ENCODE measurements around the gene TPP1. TPM values are rescaled to one million over a fixed set of nuclear protein-coding genes. Genes with fewer than 3 reads are reported as not detected.

TPP1 gene
- total RNA-seq, 4 donors from 2014 or later: 45.6 to 81.3 (median 58.0) TPM

DNA sequence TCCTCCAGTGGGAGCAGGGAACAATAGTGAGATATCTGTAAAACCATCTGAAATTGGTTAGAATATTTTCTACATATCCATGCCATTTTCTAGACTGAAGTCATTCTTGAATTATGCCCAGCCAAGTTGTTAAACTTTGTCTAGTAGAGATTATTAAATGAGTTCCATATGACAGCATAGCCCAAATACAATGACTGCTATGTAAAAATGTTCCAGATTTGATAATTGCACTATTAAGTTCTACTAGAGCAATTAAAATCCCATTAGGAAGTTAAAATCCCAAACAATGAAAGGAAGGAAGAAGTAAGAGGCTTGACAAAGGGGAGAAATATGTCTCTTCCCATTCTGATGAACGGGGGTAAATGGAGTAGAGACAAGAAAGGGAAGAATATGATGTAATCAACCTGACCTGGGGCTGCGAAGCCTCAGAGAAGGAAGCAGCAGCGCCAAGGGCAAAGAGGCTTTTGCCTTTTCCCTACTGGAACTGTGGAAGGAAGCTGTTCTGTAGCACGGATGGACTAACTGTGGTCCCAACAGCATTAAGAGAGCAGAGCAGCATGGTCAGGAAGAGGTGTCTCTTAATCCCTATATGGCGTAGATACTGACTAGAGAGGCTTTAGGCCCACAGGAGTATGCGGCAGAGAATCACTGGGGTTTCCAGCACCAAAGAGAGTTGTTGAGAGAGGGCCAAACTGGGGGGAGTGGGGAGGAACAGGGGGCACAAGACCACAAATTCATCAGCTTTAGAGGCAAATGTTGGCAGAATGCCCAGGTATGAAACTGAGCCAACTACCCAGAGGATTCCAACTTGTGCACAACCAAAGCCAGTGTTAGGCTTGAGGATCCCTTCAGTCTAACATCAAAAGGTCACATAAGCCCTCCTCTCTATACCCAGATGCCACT is 42.5 kb downstream of the TPP1 start:
- H3K4me1 ChIP-seq: peaks cover 0 to 52% (median 16%) of the 10 kb centered on the region in 4 donors
- DNase-seq (ENCODE audit: low spot score in 2 of 2): no peak
- TF ChIP-seq EP300 (IDR thresholded peaks at IDR 0.05): no peak
- TF ChIP-seq POLR2A (IDR thresholded peaks at IDR 0.05): no peak
- TF ChIP-seq, protein P1, sequence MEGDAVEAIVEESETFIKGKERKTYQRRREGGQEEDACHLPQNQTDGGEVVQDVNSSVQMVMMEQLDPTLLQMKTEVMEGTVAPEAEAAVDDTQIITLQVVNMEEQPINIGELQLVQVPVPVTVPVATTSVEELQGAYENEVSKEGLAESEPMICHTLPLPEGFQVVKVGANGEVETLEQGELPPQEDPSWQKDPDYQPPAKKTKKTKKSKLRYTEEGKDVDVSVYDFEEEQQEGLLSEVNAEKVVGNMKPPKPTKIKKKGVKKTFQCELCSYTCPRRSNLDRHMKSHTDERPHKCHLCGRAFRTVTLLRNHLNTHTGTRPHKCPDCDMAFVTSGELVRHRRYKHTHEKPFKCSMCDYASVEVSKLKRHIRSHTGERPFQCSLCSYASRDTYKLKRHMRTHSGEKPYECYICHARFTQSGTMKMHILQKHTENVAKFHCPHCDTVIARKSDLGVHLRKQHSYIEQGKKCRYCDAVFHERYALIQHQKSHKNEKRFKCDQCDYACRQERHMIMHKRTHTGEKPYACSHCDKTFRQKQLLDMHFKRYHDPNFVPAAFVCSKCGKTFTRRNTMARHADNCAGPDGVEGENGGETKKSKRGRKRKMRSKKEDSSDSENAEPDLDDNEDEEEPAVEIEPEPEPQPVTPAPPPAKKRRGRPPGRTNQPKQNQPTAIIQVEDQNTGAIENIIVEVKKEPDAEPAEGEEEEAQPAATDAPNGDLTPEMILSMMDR (IDR thresholded peaks at IDR 0.05): no peak
- WGBS, 2 donors: 8 to 14% methylated on average over 5 of the region's 6 CpGs
- peaks cover 0 to 6% (median 0%) of the 10 kb centered on the region in 3 donors for H3K36me3 ChIP-seq
- peaks cover 0 to 2% (median 0%) of the 10 kb centered on the region in 4 donors for H3K9me3 ChIP-seq
- no peak overlapping the region for H3K4me3 ChIP-seq
- H3K27ac ChIP-seq: peak overlapping the region in 2 of 4 donors; percentile 60 to 75
- H3K27me3 ChIP-seq: no peaks in the 10 kb centered on the region

DNA sequence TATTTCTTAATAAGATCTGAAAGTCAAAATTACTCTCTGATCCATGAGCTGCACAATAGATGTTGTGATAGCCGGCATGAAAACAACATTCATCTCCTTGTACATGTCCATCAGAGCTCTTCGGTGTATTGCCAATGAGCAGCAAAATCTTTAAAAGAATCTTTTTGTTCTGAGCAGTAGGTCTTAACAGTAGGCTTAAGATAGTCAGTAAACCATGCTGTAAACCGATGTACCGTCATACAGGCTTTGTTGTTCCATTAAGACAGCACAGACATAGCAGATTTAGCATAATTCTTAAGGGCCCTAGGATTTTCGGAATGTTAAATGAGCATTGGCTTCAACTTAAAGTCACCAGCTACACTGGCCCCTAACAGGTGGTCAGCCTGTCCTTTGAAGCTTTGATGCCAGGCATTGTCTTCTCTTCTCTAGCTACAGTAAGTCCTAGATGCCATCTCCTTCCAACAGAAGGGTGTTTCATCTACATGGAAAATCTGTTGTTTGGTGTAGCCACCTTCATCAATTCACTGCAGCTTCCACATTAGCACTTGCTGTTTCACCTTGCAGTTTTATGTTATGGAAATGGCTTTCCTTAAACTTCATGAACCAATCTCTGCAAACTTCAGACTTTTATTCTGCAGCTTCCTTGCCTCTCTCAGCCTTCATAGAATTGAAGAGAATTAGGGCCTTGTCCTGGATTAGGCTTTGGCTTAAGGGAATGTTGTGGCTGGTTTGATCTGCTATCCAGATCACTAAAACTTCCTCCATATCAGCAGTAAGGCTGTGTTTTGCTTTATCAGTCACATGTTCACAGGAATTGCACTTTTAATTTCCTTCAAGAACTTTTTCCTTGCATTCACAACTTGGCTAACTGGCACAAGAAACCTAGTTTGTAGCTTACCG is 44.2 kb downstream of the TPP1 start:
- TF ChIP-seq POLR2A (IDR thresholded peaks at IDR 0.05) (no peak), EP300 (IDR thresholded peaks at IDR 0.05) (no peak)
- TF ChIP-seq, protein P1 (IDR thresholded peaks at IDR 0.05): no peak
- Histone ChIP-seq H3K4me1 (peaks cover 0 to 55% (median 16%) of the 10 kb centered on the region in 4 donors), H3K36me3 (peaks cover 0 to 17% (median 0%) of the 10 kb centered on the region in 3 donors), H3K27me3 (no peaks in the 10 kb centered on the region), H3K4me3 (no peak overlapping the region), H3K27ac (peak overlapping the region in 2 of 4 donors; percentile 60 to 75), H3K9me3 (no peaks in the 10 kb centered on the region)
- no peak for DNase-seq (ENCODE audit: low spot score in 2 of 2)
- 46 to 60% methylated on average over 6 of the region's 6 CpGs for WGBS, 2 donors

DNA sequence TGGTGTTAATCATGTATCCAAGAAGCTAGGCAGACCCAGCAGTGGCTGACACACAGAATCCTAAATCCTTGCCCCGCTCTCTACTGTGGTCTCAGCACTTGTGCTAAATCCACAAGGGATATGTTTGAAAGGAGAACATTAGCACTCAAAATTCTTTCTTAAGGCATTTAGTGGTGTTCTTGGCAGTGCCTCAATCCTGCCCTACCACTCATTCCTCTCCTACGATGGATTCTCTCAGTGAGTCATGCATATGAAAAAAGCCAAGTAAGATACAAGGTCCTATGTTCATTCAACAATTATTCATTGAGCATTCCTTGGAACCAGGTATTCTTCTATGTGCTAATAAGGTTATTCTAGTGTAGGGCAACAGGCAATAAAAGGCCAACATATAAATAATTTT is 47.0 kb downstream of the TPP1 start:
- no peaks in the 10 kb centered on the region for H3K9me3 ChIP-seq
- H3K4me3 ChIP-seq: no peak overlapping the region
- no peaks in the 10 kb centered on the region for H3K27me3 ChIP-seq
- peaks cover 0 to 25% (median 0%) of the 10 kb centered on the region in 3 donors for H3K36me3 ChIP-seq
- no peak for DNase-seq (ENCODE audit: low spot score in 2 of 2)
- 56 to 64% methylated on average over 2 of the region's 2 CpGs for WGBS, 2 donors
- peaks cover 0 to 50% (median 15%) of the 10 kb centered on the region in 4 donors for H3K4me1 ChIP-seq
- no peak overlapping the region for H3K27ac ChIP-seq
- TF ChIP-seq POLR2A (IDR thresholded peaks at IDR 0.05): no peak
- TF ChIP-seq EP300 (IDR thresholded peaks at IDR 0.05): no peak
- TF ChIP-seq, protein P1 (IDR thresholded peaks at IDR 0.05): no peak

DNA sequence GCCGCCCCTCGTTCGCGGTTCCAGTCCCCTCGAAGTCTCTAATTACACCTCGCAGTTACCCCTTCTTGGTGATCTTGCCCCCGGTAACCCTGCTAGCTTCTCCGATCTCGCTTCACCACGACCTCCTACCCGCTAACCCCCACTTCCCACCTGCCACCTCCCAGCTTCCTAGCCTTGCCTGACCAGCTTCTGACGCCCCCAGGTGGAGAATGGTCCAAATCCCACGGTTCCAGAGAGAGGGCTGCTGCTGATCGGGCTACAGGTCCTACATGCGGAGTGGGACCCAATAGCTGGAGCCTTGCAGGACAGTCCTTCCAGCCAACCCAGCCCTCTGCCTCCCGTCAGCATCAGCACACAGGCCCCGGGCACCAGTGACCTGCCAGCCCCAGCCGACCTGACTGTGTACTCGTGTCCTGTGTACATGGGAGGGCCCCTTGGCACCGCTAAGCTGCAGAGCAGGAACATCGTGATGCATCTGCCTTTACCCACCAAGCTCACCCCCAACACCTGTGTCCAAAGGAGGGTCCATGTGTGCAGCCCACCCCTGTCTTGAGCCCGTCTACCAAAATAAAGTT is 47.7 kb downstream of the TPP1 start:
- TF ChIP-seq, protein P1 (IDR thresholded peaks at IDR 0.05): no peak
- TF ChIP-seq EP300 (IDR thresholded peaks at IDR 0.05) (no peak), POLR2A (IDR thresholded peaks at IDR 0.05) (no peak)
- no peaks in the 10 kb centered on the region for H3K27me3 ChIP-seq
- H3K36me3 ChIP-seq: peaks cover 0 to 32% (median 0%) of the 10 kb centered on the region in 3 donors
- no peak overlapping the region for H3K4me3 ChIP-seq
- peaks cover 0 to 43% (median 9%) of the 10 kb centered on the region in 4 donors for H3K4me1 ChIP-seq
- H3K9me3 ChIP-seq: no peaks in the 10 kb centered on the region
- WGBS, 2 donors: 64 to 69% methylated on average over 20 to 22 of the region's 22 CpGs
- H3K27ac ChIP-seq: no peak overlapping the region
- no peak for DNase-seq (ENCODE audit: low spot score in 2 of 2)
